Loucy (cell line): ENCODE results near the gene ZSWIM5.

Source experiments
- EZH2phosphoT487 ChIP-seq: fragments of 200-600 bp; IDR thresholded peaks from 2 replicates; pipeline ENCODE4 v1.6.1; 2018; ENCODE audit warnings: antibody characterized with exemption, mild to moderate bottlenecking, moderate library complexity, borderline replicate concordance
- TF ChIP-seq, protein P1 (sequence below): fragments of 200-600 bp; sonication (generic); conservative IDR thresholded peaks from 2 replicates; pipeline ENCODE4 v1.5.1; 2014; ENCODE audit warnings: mild to moderate bottlenecking, antibody characterized with exemption, low read length

DNA sequence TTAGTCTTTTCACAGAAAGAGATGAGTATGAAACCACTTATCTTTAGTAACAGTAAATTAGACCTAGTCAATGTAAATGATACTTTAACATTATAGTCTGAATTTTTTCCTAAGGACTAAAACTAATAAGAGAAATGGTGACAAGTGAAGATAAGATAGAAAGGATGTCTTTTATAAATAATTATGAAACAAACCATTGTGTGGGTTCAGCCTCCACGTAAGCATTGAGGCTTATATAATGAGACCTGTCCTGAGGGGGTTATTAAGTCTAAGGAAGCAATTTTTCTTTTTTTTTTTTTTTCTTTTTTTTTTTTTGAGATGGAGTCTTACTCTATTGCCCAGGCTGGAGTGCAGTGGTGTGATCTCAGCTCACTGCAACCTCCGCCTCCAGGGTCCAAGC is 138.6 kb downstream of the ZSWIM5 start:
- TF ChIP-seq, protein P1, sequence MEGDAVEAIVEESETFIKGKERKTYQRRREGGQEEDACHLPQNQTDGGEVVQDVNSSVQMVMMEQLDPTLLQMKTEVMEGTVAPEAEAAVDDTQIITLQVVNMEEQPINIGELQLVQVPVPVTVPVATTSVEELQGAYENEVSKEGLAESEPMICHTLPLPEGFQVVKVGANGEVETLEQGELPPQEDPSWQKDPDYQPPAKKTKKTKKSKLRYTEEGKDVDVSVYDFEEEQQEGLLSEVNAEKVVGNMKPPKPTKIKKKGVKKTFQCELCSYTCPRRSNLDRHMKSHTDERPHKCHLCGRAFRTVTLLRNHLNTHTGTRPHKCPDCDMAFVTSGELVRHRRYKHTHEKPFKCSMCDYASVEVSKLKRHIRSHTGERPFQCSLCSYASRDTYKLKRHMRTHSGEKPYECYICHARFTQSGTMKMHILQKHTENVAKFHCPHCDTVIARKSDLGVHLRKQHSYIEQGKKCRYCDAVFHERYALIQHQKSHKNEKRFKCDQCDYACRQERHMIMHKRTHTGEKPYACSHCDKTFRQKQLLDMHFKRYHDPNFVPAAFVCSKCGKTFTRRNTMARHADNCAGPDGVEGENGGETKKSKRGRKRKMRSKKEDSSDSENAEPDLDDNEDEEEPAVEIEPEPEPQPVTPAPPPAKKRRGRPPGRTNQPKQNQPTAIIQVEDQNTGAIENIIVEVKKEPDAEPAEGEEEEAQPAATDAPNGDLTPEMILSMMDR, result no peak
- no peak for TF ChIP-seq EZH2phosphoT487
